Glutamatergic neuron (in vitro differentiated cells): ENCODE results near the gene TMEM82. TPM values are rescaled to one million over a fixed set of nuclear protein-coding genes. Genes with fewer than 3 reads are reported as not detected.

Experiments used
- DNase-seq: peaks from one replicate; pipeline ENCODE4 v3.0.0; 2022
- H3K27ac Mint-ChIP-seq: one replicate; pipeline ENCODE4 v1.8.0; 2020; ENCODE audit warnings: mild to moderate bottlenecking, mixed read lengths, inconsistent platforms; ENCODE audit not compliant: unreplicated experiment
- H3K27me3 Mint-ChIP-seq: one replicate; pipeline ENCODE4 v1.8.0; 2020; ENCODE audit warnings: mild to moderate bottlenecking, moderate library complexity, mixed read lengths, inconsistent platforms; ENCODE audit not compliant: unreplicated experiment
- H3K36me3 Mint-ChIP-seq: one replicate; pipeline ENCODE4 v1.8.0; 2020; ENCODE audit warnings: mild to moderate bottlenecking, mixed read lengths, inconsistent platforms; ENCODE audit not compliant: unreplicated experiment
- H3K4me1 Mint-ChIP-seq: one replicate; pipeline ENCODE4 v1.8.0; 2020; ENCODE audit warnings: mild to moderate bottlenecking, low read depth, mixed read lengths, inconsistent platforms; ENCODE audit not compliant: unreplicated experiment
- H3K4me3 Mint-ChIP-seq: one replicate; pipeline ENCODE4 v1.8.0; 2020; ENCODE audit warnings: mild to moderate bottlenecking, mixed read lengths, inconsistent platforms; ENCODE audit not compliant: unreplicated experiment
- H3K9me3 Mint-ChIP-seq: one replicate; pipeline ENCODE4 v1.8.0; 2020; ENCODE audit warnings: mild to moderate bottlenecking, moderate library complexity, mixed read lengths, inconsistent platforms; ENCODE audit not compliant: unreplicated experiment
- CTCF ChIP-seq: fragments of 200-600 bp; sonication (generic); IDR thresholded peaks from one replicate; pipeline ENCODE4 v1.5.0; 2021; ENCODE audit not compliant: partially characterized antibody, unreplicated experiment
- total RNA-seq: library from RNA; stranded (reverse); fragmentation: NEBNext Ultra II Directional; extraction: Animal tissue kit (Norgen Biotek cat#: 25700); gene quantifications from one replicate; pipeline ENCODE4 v1.2.1, GENCODE V29; 2021; ENCODE audit not compliant: unreplicated experiment

The TMEM82 gene
- total RNA-seq, 1 donor from 2014 or later, result not detected

- TF ChIP-seq CTCF, result no peak
- Mint-ChIP-seq H3K27ac (peak overlapping the region; percentile 57), H3K9me3 (peaks cover 4% of the 10 kb centered on the region), H3K36me3 (no peaks in the 10 kb centered on the region), H3K4me3 (no peak overlapping the region), H3K27me3 (peaks cover 10% of the 10 kb centered on the region), H3K4me1 (peaks cover 9% of the 10 kb centered on the region)
- DNase-seq, result no peak
These were observed 30.1 kb upstream of the TMEM82 start for GRCh38 chr1:15712168-15712567.

- Mint-ChIP-seq H3K4me1 (peaks cover 9% of the 10 kb centered on the region), H3K36me3 (no peaks in the 10 kb centered on the region), H3K27ac (peak overlapping the region; percentile 84), H3K9me3 (peaks cover 4% of the 10 kb centered on the region), H3K27me3 (peaks cover 10% of the 10 kb centered on the region), H3K4me3 (peak overlapping the region; percentile 55)
- no peak for DNase-seq
- TF ChIP-seq CTCF, result no peak
These were observed 27.7 kb upstream of the TMEM82 start for GRCh38 chr1:15714406-15715136.

GRCh38 chr1:15717418-15718125 is 24.7 kb upstream of the TMEM82 start:
- Mint-ChIP-seq H3K9me3 (peaks cover 7% of the 10 kb centered on the region), H3K27ac (no peak overlapping the region), H3K36me3 (no peaks in the 10 kb centered on the region), H3K4me3 (no peak overlapping the region), H3K4me1 (peaks cover 12% of the 10 kb centered on the region), H3K27me3 (peaks cover 10% of the 10 kb centered on the region)
- no peak for TF ChIP-seq CTCF
- DNase-seq, result no peak

GRCh38 chr1:15718199-15718601 is 24.1 kb upstream of the TMEM82 start:
- Mint-ChIP-seq H3K36me3 (no peaks in the 10 kb centered on the region), H3K4me1 (peaks cover 17% of the 10 kb centered on the region), H3K27ac (no peak overlapping the region), H3K9me3 (peaks cover 11% of the 10 kb centered on the region), H3K27me3 (peaks cover 12% of the 10 kb centered on the region), H3K4me3 (no peak overlapping the region)
- no peak for DNase-seq
- TF ChIP-seq CTCF, result no peak
